ENCODE results near the gene ERFE. TPM values are rescaled to one million over a fixed set of nuclear protein-coding genes. Genes with fewer than 3 reads are reported as not detected.
A peak's percentile ranks its signal among the peaks of the same experiment; 100 is the strongest.

Gene ERFE
- total RNA-seq, 1 experiment from 2014 or later: 6.2 TPM

- peak; percentile 41 for DNase-seq (ENCODE audit: low spot score)
Observed at GRCh38 chr2:238155051-238155760, 3.6 kb upstream of the ERFE start.

GRCh38 chr2:238155761-238156694 is 2.7 kb upstream of the ERFE start:
- no peak for DNase-seq (ENCODE audit: low spot score)

GRCh38 chr2:238157506-238158017 is 1.2 kb upstream of the ERFE start:
- DNase-seq (ENCODE audit: low spot score): no peak

- DNase-seq (ENCODE audit: low spot score): no peak
Observed at GRCh38 chr2:238158018-238158508, 707 bp upstream of the ERFE start.

GRCh38 chr2:238159071-238159539 is 335 bp downstream of the ERFE start:
- no peak for DNase-seq (ENCODE audit: low spot score)

- no peak for DNase-seq (ENCODE audit: low spot score)
Observed at GRCh38 chr2:238159661-238160205, 963 bp downstream of the ERFE start.

GRCh38 chr2:238160206-238161129 is 1.7 kb downstream of the ERFE start:
- DNase-seq (ENCODE audit: low spot score): no peak

- DNase-seq (ENCODE audit: low spot score): no peak
Observed at GRCh38 chr2:238161291-238162051, 2.7 kb downstream of the ERFE start.

- DNase-seq (ENCODE audit: low spot score): no peak
Observed at GRCh38 chr2:238162251-238162845, 3.6 kb downstream of the ERFE start.

- DNase-seq (ENCODE audit: low spot score): no peak
Observed at GRCh38 chr2:238162846-238163441, 4.2 kb downstream of the ERFE start.

GRCh38 chr2:238163481-238164198 is 4.9 kb downstream of the ERFE start:
- no peak for DNase-seq (ENCODE audit: low spot score)

- DNase-seq (ENCODE audit: low spot score): no peak
Observed at GRCh38 chr2:238164906-238165287, 6.1 kb downstream of the ERFE start.

- no peak for DNase-seq (ENCODE audit: low spot score)
Observed at GRCh38 chr2:238165288-238165921, 6.6 kb downstream of the ERFE start.

GRCh38 chr2:238166391-238167343 is 7.9 kb downstream of the ERFE start:
- no peak for DNase-seq (ENCODE audit: low spot score)

GRCh38 chr2:238167344-238167715 is 8.6 kb downstream of the ERFE start:
- no peak for DNase-seq (ENCODE audit: low spot score)

- no peak for DNase-seq (ENCODE audit: low spot score)
Observed at GRCh38 chr2:238167761-238168160, 9.0 kb downstream of the ERFE start.

Measured in H4 (cell line).